ENCODE results near the gene PLA2G7.
"Not testable (repeated sequence)": the region's sequence is repeated elsewhere in the genome, so short reads cannot be mapped to it uniquely, and the experiment has no call there.

Gene PLA2G7

DNA sequence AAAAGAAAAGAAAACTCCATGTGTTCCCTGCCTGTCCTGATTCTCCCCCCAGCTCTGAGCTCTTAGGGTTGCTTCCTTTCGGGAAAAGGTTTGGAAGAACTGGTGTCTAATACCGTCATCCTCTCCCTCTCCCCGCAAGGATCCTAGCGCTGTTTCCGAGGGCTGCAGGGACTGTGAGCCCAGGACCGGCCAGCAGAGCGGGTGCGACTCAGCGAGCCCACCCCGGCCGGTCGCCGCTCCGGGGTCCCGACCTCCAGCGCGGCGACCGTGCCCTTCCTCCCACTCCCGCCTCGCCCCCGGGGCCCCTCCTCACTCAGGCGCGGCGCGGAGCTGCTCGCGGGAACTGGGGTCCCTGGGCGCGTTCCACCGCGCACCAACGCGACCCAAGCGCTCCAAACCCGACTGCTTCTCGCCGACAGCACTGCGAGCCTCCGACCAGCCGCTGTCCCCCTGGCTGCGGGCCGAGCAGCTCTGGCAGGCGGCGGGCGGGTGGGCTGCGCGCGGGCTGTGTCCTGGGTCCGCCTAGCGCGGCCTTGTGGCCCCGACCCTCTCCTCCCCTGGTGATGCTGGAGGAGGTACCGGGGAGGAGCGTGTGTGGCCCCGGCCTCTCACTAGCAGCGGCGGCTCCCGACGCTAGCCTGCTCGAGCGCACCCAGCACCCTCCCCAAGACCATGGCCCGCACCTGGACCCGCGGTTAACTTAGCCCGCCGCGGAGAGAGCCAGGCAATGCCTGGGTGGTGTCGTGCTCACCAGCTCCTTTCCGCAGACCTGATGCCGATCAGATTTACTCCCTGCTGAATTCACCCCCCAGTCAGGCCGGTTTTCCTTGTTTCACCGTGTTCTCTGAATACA is at the start of gene PLA2G7:
TSS of gene PLA2G7 (minus strand) at position 509 of the 853 bp plus-strand sequence. CDS start 12,484 bp downstream, outside the sequence.
- no peak for DNase-seq

DNA sequence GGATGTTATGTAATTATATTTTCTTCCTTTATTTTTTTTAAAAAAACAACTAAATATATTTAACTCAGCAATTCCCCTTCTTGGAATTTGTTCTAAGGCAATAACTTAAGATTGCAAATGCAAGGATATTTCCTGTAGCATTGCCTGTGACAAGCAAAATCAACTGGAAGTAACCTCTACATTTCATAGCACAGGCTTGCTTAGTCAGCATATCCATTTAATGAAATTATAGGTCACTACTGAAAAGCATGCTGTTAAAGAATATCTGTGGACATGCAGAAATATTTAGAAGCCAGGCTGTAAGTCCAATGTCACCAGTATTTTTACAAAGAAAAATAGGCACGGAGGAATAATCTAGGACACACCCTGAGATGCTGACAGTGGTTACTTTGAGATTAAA is 49.4 kb upstream of the PLA2G7 start:
- DNase-seq, result no peak

DNA sequence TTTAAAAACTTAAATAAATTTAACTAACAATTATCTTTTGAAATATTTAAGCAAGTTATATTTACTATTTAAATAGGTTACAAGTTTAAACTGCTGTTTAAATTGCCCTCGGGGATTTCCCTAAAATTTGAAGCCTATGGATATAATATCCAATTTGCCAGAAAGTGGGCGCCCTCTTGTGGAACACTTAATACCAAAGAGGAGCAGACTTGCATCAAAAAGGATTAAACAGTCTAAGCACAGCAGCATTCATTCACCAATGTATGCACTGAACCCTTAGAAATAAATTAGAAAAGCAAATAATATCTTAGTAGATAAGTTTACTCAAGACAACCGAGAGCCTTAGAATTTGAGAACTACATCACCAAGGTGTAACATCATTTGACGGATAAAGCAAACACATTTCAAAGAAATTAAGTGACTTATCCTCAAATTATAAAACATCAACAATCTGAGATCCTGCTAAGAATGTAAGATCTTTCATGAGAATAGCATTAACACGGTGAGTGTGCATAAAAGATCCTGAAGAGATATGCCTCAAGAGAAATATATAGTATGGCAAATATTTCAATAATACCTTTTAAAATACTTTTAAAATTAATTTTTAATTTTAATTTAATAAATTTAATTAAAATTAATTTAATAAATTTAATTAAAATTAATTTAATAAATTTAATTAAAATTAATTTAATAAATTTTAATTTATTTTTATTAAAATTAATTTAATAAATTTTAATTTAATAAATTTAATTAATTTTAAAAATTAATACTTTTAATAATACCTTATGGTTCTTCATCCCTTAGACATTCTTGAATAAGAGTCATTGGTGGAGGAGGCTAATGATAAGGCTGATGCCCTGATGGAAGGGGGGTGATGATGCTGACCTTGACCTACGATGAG is 46.6 kb upstream of the PLA2G7 start:
- DNase-seq, result peak; percentile 2

DNA sequence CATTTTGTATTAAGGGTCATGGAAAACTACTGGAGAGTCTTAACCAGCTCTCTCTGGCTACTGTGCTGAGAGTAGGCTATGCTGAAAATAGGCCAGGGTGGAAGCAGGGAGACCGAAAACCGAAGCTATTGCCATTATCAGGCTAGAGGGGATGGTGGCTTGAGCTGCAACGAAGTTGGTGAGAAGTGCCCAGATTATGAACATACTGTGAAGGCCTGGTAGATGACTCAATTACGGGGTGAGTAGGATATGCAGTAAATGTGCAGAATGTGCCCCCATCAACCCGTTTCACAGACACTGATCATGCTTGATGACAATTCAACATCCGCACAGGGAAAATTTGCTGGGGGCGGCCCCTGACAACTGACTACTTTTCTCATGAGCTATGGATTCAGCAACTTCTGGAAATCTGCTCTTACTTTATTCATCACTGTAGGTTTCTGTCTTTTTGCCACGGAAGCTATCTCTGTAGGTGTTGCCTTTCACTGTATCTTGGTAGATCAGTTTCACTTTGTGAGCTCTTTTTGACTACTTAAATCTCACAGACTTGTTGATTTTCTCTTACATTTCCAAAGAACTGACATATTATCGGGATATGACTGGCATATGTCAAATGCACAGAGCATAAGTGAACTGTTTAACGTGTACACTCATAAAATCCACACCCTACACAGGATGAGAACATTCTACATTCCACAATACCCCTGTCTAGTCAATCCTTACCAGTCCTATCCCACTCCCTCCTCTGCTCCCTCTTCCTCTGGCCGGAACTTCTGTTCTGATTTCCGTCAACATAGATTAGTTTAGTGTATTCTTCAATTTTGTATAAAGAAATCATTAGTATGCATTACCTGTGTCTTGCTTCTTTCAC is 42.5 kb upstream of the PLA2G7 start:
- no peak for DNase-seq

DNA sequence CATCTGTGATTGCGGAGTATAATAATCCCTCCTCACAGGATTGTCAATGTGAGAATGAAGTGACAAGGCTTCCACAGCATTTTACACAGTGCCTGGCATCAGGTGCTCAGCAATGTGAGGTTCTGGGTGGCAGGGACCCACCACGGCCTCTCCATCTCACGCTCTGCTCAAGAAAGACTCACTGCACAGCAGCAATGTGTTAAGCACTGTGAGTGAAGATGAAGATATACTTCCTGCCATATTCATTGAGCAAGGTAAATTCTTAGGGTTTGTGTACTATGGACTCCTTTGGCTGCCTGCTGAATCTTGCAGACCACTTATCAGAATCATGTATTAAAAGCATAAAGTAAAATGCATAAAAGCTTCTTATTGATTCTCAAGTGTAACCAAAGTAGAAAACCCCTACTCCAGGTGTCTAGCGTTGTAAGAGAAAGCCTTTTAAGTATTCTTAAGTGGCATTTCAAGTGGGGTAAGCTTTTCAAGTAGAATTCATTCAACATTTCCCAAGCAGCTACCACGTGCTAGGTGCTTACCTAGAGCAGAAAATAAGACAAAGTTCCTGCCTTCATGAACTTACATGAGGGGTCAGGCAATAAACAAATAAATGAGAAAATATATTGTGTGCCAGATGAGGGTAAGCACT is 41.0 kb upstream of the PLA2G7 start:
- no peak for DNase-seq

DNA sequence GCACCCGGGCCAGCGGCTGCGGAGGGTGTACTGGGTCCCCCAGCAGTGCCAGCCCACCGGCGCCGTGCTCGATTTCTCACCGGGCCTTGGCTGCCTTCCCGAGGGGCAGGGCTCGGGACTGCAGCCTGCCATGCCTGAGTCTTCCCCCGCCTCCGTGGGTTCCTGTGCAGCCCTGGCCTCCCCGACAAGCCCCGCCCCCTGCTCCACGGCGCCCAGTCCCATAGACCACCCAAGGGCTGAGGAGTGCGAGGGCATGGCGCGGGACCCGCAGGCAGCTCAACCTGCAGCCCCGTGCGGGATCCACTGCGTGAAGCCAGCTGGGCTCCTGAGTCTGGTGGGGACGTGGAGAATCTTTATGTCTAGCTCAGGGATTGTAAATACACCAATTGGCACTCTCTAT is 39.6 kb upstream of the PLA2G7 start:
- not testable (repeated sequence) for DNase-seq

DNA sequence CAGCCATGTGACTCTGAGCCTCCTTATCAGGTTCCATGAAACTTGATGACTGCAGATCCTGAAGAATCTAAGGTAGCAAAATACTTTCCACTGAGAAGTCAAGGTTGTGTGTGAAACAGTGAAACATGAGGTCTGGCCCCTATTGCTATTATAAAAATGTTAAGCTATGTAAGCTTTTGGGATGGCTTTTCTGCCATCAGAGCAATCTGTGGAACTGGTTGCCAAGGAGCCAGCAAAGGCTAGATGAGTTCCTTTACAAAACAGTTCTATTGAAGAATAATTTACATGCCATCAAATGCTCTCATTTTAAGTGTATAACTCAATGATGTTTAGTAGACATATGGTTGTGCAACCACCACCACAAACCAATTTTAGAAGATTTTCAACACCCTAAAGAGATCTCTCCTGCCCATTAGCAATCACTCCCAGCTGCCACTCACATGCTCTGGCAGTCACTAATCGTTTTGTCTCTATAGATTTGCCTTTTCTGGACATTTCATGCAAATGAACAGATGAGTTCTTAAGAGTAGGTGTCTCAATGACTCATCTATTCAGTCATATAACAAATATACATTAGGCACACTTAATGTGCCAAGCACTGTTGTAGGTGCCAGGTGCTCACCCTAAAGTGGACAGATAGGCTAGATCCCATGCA is 38.2 kb upstream of the PLA2G7 start:
- DNase-seq, result no peak

DNA sequence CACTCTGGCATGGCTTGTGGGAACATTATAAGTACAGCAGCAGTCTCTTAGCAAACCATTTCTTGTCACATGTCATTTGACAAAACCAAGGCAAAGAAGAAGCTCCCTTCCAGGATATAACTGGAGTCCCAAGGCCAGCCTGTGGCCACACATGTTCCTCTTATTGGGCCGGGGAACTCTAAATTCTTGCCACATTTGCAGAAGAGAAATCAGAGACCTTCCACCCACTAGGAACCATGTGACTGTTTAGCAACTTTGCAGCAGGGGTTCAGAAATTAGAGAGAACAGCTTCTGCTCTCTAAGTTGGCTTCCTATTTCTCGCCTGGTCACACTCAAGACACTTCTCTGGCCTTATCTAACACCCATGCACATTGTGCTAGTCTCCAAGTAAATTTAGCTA is 37.6 kb upstream of the PLA2G7 start:
- no peak for DNase-seq

DNA sequence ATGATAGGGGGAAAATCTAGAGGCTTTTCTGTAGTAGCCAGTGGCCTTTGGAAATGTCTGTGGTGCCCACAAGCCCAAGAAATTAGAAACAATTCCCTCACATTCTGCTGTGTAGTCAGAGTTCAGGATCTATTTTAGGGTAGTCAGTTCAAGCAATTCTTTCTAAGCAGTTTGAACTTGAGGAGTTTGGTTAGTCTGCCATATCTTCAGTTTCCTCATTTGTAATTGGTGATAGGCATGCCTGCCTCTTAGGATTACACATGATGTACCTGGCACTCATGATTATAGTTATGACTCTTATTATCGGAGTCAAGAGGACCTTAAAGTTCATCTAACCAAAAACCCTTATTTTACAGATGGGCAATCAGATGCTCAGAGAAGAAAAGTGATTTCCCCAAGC is 36.8 kb upstream of the PLA2G7 start:
- no peak for DNase-seq

DNA sequence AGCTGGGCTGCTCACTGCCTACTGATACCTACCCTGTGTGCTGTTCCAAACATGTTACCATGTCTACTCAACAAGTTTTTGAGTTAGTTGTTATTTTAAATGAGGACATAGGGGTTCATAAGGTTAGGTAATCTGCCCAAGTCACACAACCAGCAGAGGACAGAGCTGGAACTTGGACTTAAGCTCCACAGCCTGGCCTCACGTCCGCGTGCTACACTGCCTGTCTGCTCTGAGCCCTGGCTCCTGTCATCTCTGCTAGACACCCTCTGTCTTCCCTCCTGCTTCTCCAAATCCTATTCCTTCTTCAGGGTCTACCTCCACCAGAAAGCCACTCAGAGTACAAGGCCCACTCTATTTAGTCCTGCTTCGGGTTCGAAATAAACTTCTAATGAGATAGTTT is 29.8 kb upstream of the PLA2G7 start:
- no peak for DNase-seq

DNA sequence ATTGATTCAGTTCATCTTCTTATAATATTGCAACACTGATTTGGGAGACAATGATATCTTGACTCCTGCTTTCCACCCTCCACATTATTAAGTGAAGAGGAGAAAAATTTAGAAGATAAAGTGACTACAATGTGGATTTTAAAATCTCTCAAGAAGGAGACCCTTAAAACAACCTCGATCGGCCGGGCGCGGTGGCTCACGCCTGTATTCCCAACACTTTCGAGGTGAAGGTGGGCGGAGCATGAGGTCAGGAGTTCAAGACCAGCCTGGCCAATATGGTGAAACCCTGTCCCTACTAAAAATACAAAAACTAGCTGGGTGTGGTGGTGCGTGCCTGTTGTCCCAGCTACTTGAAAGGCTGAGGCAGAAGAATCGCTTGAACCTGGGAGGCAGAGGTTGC is 29.1 kb upstream of the PLA2G7 start:
- DNase-seq, result not testable (repeated sequence)

DNA sequence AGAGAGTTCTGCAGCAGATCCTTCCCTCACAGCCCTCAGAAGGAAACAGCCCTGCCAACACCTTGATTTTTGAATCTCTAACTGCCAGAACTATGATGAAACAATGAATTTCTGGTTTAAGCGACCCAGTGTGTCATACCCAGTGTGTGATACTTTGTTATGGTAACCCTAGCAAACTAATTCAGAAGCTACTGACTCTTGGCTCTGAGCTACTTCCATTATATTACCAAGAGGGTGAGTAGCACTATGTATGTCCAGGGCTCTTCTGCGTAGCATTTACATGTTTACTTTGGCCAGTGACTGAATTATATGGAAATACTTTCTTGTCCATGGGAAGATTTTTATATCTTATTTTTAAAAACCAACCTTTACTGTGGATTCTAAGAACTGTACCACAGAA is 28.3 kb upstream of the PLA2G7 start:
- no peak for DNase-seq

DNA sequence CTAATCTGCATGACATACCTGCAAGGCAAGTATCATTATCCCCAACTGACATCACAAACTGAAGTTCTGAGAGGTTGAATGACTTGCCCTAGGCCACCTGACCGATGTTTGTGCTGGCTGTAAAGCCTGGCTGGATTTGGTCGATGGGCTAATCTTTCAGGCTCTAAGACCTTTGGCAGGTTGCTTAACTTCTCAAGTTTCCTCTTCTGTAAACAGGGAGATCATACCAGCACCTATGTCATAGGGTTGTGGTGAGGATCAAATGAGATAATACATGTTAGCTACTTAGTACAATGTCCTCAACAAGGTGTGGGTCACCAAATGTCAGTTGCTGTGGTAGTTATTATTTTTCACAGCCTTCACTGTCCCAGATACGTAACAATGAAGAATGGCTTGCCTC is 25.8 kb upstream of the PLA2G7 start:
- DNase-seq, result no peak

DNA sequence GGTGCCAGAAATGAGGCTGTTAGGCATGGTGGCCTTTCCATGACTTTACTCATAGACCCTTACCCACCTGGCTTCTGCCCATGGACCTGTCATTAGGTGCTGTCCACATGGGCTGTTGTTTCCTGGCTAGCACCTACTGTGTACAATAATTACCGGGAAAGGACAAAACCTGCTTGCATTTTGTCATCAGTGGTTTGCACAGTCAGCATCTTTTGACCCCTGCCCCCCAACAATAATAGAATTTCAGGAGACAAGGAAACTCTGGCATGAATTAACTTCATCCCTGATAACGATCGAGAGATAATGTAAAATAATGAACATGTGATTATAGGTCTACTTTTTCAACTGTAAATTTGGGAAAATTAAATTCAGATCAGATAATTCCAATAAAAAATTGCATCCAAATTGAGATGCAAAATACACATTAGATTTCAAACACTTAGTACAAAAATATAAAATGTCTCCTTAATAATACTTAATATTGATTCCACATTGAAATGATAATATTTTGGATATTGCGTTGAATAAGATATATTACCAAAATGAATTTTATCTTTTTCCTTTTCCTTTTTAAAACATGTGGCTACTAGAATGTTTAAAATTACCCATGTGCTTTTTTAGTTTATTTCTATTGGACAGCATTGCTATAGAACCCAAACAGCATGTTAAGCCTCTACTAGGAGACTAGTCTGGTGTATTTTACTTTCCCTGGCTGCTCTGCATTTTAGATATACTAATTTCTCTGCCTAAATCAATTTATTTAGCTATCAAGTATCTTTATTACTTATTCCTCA is 24.0 kb upstream of the PLA2G7 start:
- DNase-seq, result no peak

DNA sequence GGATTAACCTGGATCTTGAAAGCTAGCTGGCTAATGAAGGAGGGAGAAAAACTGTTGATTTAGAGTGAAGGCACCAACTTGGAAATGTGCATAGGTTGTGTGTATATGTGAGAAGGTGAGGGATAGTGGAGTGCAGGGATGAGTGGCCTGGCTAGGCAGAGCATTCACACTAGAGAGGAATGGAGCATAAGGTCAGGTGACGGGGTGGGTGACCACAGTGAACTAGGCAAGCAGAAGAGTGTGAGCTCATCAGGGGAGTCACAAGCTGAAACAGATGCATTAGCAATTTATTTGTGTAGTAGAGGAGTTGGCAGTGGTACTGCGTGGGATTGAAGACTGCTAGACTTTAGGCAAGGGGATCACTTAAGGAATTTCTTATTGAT is 22.0 kb upstream of the PLA2G7 start:
- no peak for DNase-seq

DNA sequence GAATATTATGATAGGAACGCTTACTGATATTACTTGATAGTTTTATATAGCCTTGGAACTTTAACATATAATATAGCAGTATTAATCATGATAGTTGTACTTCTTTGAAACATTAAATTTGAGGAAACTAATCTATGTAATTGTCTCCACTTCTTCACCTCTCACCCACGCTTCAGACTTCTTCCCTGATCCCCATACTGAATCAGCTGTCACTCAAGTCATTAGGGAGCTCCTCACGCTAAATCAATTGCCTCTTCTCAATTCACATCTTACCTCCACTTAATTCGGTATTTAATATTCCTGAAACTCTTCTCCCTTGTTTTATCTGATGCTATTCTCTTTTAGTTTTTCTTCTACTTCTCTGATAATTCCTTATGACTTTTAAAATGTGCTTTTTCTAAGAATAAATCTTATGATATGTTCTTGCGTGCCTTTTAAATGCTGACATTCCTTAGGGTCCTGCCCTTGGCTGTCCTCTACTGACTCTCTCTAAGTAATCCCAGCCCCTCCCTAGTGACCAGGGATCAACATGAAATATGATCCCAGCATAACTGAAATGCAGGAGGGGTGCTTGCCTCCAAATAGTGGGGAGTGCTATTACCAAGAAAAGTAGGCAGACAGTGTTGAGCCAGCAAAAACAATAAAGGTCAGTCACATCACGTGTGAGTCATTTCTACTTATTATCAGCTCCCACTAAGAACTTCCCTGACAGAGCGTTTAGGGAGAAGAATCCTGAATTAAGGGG is 21.5 kb upstream of the PLA2G7 start:
- DNase-seq, result no peak

DNA sequence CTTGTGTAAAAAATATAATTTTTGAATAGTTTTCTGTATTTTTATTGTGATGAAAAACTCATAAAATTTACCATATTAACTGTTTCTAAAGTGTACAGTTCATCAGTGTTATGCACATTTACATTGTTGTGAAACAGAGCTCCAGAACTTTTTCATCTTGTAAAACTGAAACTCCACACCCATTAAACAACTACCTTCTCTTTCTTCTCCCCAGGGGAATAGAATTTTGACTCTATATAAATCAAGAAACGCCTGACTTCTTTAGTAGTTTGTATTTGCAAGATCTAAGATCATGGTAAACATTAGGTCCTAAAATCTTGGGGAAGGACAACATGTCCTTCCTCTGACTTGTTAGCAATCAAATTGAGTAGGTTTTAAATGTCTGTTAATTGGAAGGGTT is 20.7 kb upstream of the PLA2G7 start:
- no peak for DNase-seq

DNA sequence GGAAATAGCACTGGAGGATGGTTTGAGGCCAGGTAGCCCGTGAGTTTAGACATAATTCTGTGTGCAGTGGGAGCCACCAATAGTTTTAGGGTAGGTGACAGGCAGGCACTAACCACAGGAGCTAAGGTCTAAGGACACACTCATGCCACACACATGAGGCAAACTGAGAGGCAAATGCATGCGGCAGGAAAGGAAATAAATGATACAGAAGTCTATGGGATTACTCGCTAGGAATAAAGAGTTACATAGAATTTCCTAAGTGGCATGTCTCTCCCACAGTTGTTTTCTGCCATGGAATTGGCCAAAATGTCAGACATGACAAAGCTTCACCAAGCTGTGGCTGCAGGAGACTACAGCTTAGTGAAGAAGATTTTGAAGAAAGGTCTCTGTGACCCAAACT is 16.5 kb upstream of the PLA2G7 start:
- no peak for DNase-seq

DNA sequence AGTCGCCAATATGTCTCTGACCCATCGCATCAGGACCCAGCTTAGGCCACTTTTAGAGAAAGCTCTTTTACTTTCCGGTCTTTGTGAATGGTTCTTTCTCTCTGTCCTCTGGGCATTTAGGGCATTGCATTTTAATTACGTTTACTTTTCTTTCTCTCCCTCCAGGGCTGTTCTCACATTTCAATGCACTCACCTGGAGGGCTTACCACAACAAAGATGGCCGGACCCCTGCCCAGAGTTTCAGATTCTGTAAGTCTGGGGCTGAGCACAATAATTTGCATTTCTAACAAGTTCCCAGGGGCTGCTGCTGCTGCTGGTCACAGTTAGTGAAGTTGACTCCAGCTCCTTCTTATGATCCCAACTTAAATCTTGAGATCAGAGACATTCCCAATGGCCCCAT is 14.6 kb upstream of the PLA2G7 start:
- DNase-seq, result no peak

DNA sequence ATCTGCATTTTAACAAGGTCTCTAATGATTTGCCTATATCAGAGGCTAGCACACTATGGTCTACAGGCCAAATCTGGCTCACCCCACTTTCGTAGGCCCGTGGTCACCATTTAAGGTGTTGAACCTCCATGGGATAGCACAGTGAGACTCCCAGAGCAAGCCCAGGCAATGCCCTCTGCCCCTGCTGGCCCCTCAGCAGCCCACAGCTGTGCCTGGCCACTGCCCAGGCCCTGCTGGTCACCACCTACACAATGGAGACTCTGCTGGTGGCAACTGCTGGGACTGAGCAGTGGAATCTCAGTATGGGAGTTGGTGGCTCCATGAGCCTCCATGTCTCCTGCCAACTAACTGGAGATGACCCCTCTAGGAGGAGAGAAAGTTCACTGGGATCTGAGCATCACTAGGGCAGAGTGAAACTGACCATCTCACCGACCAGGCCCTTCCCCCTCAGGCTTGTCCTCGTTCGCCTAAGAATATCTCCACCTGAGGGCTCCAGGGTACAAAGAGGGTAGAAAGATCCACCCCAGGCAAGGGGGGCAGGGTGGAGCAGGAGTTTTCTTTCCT is 13.8 kb upstream of the PLA2G7 start:
- no peak for DNase-seq

Measured in NCI-H2107 (cell line).